Fibroblast of lung (primary cell): ENCODE measurements around the gene COL4A1. TPM values are rescaled to one million over a fixed set of nuclear protein-coding genes. Genes with fewer than 3 reads are reported as not detected.

ENCODE experiments used
- DNase-seq, 2 donors: peaks; one replicate each; pipeline versions ENCODE4 v3.0.0 to v3.0.0-alpha.2; 2010; ENCODE audit warnings: low read depth in 2 of 2
- H2AFZ ChIP-seq: 2 replicates; pipeline ENCODE4 v1.5.1; 2012; ENCODE audit warnings: low read length, control low read depth, inconsistent platforms
- H3K27ac ChIP-seq: 2 replicates; pipeline ENCODE4 v1.5.1; 2011; ENCODE audit warnings: low read length, control low read depth; ENCODE audit not compliant: insufficient read depth
- H3K27me3 ChIP-seq: 2 replicates; pipeline ENCODE4 v1.5.1; 2011; ENCODE audit warnings: mild to moderate bottlenecking, low read length; ENCODE audit not compliant: control insufficient read depth, insufficient read depth
- H3K36me3 ChIP-seq: 2 replicates; pipeline ENCODE4 v1.5.1; 2011; ENCODE audit warnings: low read length; ENCODE audit not compliant: control insufficient read depth, insufficient read depth
- H3K4me1 ChIP-seq: 2 replicates; pipeline ENCODE4 v1.5.1; 2011; ENCODE audit warnings: low read length; ENCODE audit not compliant: control insufficient read depth, insufficient read depth; ENCODE audit errors: extremely low read depth
- H3K4me2 ChIP-seq: 2 replicates; pipeline ENCODE4 v1.5.1; 2011; ENCODE audit warnings: low read length, control low read depth; ENCODE audit not compliant: insufficient read depth; ENCODE audit errors: extremely low read depth
- H3K4me3 ChIP-seq, 4 experiments: fragments of 200-600 bp in 1 of 4; sonication (generic) in 1 of 4; replicated peaks in 1 of 4; 2 replicates each; pipeline ENCODE4 v1.5.1; 2011 to 2016; ENCODE audit warnings: low read length in 4 of 4, low read depth in 3 of 4, mild to moderate bottlenecking in 3 of 4, control low read depth in 2 of 4, inconsistent platforms in 1 of 4, mixed read lengths in 1 of 4; ENCODE audit not compliant: insufficient read depth in 1 of 4; ENCODE audit errors: control extremely low read depth in 1 of 4
- H3K79me2 ChIP-seq: 2 replicates; pipeline ENCODE4 v1.5.1; 2012; ENCODE audit warnings: mild to moderate bottlenecking, low read length, inconsistent platforms; ENCODE audit not compliant: control insufficient read depth, insufficient read depth
- H3K9ac ChIP-seq: 2 replicates; pipeline ENCODE4 v1.5.1; 2011; ENCODE audit warnings: mild to moderate bottlenecking, low read length, control low read depth; ENCODE audit not compliant: insufficient read depth
- H3K9me3 ChIP-seq: 2 replicates; pipeline ENCODE4 v1.5.1; 2012; ENCODE audit warnings: low read depth, low read length; ENCODE audit not compliant: control insufficient read depth, insufficient read depth
- H4K20me1 ChIP-seq: 2 replicates; pipeline ENCODE4 v1.5.1; 2011; ENCODE audit warnings: low read length; ENCODE audit not compliant: control insufficient read depth, insufficient read depth; ENCODE audit errors: extremely low read depth
- EZH2 ChIP-seq: IDR thresholded peaks from 2 replicates; pipeline ENCODE4 v1.5.1; 2012; ENCODE audit warnings: low read length, control low read depth, mild to moderate bottlenecking; ENCODE audit errors: missing control alignments
- polyA plus RNA-seq, 2 donors: library from polyadenylated mRNA; depleted of rRNA in 1 of 2; stranded (reverse) in 1 of 2; unstranded in 1 of 2; fragments of >200 nt; gene quantifications; 2 replicates each; pipeline ENCODE4 v1.2.1, GENCODE V29; 2011 to 2012; ENCODE audit warnings: missing spikeins in 1 of 2
- total RNA-seq: library from RNA; depleted of rRNA; stranded (reverse); fragments of >200 nt; gene quantifications from 2 replicates; pipeline ENCODE4 v1.2.1, GENCODE V29; 2014
- TF ChIP-seq, protein P1 (sequence below), 2 donors: IDR thresholded peaks in 1 of 2; conservative IDR thresholded peaks in 1 of 2; 1 replicate in 1 of 2; 2 replicates in 1 of 2; pipeline ENCODE4 v1.5.1; 2011 to 2012; ENCODE audit warnings: low read length in 2 of 2, control low read depth in 1 of 2, inconsistent platforms in 1 of 2, low read depth in 1 of 2, mild to moderate bottlenecking in 1 of 2

Gene COL4A1
- total and polyA plus RNA-seq, 2 donors (not counting 1 experiment from before 2014, with no cell fraction given), result 34.0 to 607 TPM

DNA sequence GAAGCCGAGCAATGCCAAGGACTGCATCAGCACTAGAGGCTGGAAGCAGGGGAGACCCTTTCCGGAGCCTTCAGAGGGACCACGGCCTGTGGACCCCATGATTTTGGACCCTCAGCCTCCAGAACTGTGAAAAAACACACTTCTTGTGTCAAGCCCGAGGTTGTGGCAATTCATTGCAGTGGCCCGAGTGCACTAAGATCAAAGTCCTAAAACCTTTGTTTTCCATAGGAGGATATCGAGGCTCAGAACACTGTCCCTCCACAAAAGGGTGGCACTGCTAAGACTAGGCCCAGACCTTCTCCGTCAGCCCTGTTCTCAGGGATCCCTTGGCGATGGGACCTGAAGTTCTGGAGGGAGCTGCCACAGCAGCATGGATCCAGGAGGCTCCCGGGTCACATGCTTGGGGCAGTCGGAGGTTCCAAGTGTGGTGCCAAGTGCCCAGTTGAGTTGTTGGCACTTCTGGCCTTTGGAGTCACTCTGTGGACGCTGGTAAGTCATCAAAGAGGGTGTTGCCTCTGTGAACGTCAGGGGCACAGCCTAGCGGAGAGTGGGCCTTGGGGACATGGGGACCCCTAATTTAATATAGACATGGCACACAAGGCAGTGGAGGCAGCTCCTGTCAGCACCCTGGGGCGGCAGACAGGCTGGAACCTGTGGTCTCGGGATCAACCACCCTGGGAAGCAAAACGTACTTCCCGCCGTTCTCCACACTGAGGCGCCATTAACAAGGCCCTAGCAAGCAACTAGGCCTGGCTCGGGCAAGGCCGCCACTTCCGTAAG, 199.2 kb downstream of the COL4A1 start:
- Histone ChIP-seq H3K9me3 (no peaks in the 10 kb centered on the region), H3K36me3 (no peaks in the 10 kb centered on the region), H3K9ac (no peak overlapping the region), H3K27me3 (no peaks in the 10 kb centered on the region), H3K4me2 (no peak overlapping the region), H4K20me1 (no peaks in the 10 kb centered on the region), H3K4me3 (no peak overlapping the region), H3K4me1 (peaks cover 14% of the 10 kb centered on the region), H3K79me2 (no peaks in the 10 kb centered on the region), H2AFZ (no peak overlapping the region), H3K27ac (no peak overlapping the region)
- TF ChIP-seq EZH2, result no peak
- TF ChIP-seq, protein P1, sequence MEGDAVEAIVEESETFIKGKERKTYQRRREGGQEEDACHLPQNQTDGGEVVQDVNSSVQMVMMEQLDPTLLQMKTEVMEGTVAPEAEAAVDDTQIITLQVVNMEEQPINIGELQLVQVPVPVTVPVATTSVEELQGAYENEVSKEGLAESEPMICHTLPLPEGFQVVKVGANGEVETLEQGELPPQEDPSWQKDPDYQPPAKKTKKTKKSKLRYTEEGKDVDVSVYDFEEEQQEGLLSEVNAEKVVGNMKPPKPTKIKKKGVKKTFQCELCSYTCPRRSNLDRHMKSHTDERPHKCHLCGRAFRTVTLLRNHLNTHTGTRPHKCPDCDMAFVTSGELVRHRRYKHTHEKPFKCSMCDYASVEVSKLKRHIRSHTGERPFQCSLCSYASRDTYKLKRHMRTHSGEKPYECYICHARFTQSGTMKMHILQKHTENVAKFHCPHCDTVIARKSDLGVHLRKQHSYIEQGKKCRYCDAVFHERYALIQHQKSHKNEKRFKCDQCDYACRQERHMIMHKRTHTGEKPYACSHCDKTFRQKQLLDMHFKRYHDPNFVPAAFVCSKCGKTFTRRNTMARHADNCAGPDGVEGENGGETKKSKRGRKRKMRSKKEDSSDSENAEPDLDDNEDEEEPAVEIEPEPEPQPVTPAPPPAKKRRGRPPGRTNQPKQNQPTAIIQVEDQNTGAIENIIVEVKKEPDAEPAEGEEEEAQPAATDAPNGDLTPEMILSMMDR (conservative IDR thresholded peaks at IDR 0.05 in 1 of 2, IDR thresholded peaks at IDR 0.05 in 1 of 2; ENCODE audit: low read depth in 1 of 2, low read length in 2 of 2), result no peak
- no peak for DNase-seq

DNA sequence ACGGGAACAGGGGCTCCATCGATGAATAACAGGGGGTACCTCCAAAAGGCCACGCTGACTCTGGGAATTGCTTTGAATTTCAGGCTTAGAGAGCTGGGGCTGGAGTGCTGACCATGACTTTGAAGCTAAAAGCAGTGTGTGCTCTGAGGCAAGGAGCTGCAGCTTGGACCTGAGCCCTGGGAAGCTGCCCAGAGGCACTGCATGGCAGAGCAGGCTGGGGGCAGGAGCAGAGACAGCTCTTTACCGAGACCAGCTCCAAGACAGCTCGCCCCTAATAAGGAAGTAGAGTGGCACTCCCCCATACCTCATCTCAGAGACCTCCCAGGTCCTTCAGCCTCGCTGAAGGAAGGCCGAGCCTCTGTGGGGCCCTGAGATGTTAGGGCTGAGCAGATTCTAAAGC, 200.2 kb downstream of the COL4A1 start:
- H3K27ac ChIP-seq, result no peak overlapping the region
- no peaks in the 10 kb centered on the region for H4K20me1 ChIP-seq
- H3K9ac ChIP-seq, result no peak overlapping the region
- no peaks in the 10 kb centered on the region for H3K79me2 ChIP-seq
- H3K36me3 ChIP-seq, result no peaks in the 10 kb centered on the region
- TF ChIP-seq, protein P1 (conservative IDR thresholded peaks at IDR 0.05 in 1 of 2, IDR thresholded peaks at IDR 0.05 in 1 of 2; ENCODE audit: low read depth in 1 of 2, low read length in 2 of 2), result no peak
- no peak for TF ChIP-seq EZH2
- no peak overlapping the region for H3K4me3 ChIP-seq
- peaks cover 14% of the 10 kb centered on the region for H3K4me1 ChIP-seq
- DNase-seq, result peak; percentile 39 to 41
- H3K9me3 ChIP-seq, result no peaks in the 10 kb centered on the region
- no peaks in the 10 kb centered on the region for H3K27me3 ChIP-seq
- no peak overlapping the region for H3K4me2 ChIP-seq
- no peak overlapping the region for H2AFZ ChIP-seq

DNA sequence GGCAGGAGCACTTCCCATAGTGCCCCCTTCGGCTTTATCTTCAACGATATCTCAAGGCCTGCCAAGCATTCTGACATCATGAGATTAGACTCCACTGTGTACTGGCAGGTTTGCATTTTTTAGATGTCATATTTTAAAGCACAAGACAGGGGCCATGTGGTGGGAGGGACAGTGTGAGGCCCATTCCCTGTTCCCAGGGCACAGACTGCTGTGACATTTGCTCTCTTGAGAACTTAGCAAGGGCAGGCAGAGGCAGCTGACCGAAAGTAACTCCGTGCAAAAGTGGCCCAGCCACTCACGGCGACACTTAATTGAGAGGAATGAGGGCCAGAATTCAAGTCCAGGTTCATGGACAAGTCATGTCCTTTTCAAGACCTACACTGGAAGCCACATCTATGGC, 201.8 kb downstream of the COL4A1 start:
- Histone ChIP-seq H3K79me2 (no peaks in the 10 kb centered on the region), H3K9ac (no peak overlapping the region), H3K4me3 (no peak overlapping the region), H3K36me3 (no peaks in the 10 kb centered on the region), H3K27me3 (no peaks in the 10 kb centered on the region), H3K27ac (no peak overlapping the region), H3K4me2 (no peak overlapping the region), H3K4me1 (peaks cover 10% of the 10 kb centered on the region), H3K9me3 (no peaks in the 10 kb centered on the region), H4K20me1 (no peaks in the 10 kb centered on the region), H2AFZ (no peak overlapping the region)
- DNase-seq, result no peak
- no peak for TF ChIP-seq EZH2
- TF ChIP-seq, protein P1 (conservative IDR thresholded peaks at IDR 0.05 in 1 of 2, IDR thresholded peaks at IDR 0.05 in 1 of 2; ENCODE audit: low read depth in 1 of 2, low read length in 2 of 2), result no peak
